ENCODE results near the gene GPR171. TPM values are rescaled to one million over a fixed set of nuclear protein-coding genes. Genes with fewer than 3 reads are reported as not detected.

The GPR171 gene
- total and polyA plus RNA-seq, 2 donors (not counting 3 experiments of a cell fraction or from before 2014, with no cell fraction given), result not detected

- H2AFZ ChIP-seq (ENCODE audit: low read depth, low read length), result no peak overlapping the region
- dilution Hi-C loops (cut with MboI; ENCODE audit: extremely low pct_ligation_motif_present, low sequenced_read_pairs) (no loop called here), intact Hi-C loops (cut with micrococcal nuclease) (no loop called here)
- H3K27ac ChIP-seq (ENCODE audit: insufficient read depth, low read depth, low read length), result no peak overlapping the region
- no peak overlapping the region for H3K4me3 ChIP-seq (replicated peaks in 1 of 3; ENCODE audit: insufficient read depth in 1 of 3, low read depth in 1 of 3, low read length in 3 of 3)
- no peaks in the 10 kb centered on the region for H4K20me1 ChIP-seq (replicated peaks; ENCODE audit: control insufficient read depth, extremely low read depth, insufficient read depth, low read length)
- H3K4me2 ChIP-seq (ENCODE audit: insufficient read depth, low read length), result no peak overlapping the region
- CTCF ChIA-PET, result interaction anchor here (0.9 to 2.2 kb wide), 2 partner anchors 10 to 11 kb away, joined by 4 to 6 read pairs; no protein-coding TSS in a partner anchor
- no peaks in the 10 kb centered on the region for H3K36me3 ChIP-seq (ENCODE audit: control insufficient read depth in 2 of 2, extremely low read depth in 1 of 2, insufficient read depth in 2 of 2, low read length in 2 of 2)
- POLR2A ChIA-PET, result no interaction called here
- no peaks in the 10 kb centered on the region for H3K4me1 ChIP-seq (ENCODE audit: control insufficient read depth, extremely low read depth, insufficient read depth, low read length)
- DNase-seq (ENCODE audit: low read depth, low spot score) (no peak), FAIRE-seq (no peak)
- H3K9me3 ChIP-seq (replicated peaks; ENCODE audit: control insufficient read depth, insufficient read depth, low read length), result no peaks in the 10 kb centered on the region
- H3K27me3 ChIP-seq (ENCODE audit: control insufficient read depth in 2 of 2, insufficient read depth in 2 of 2, low read length in 2 of 2), result peaks cover 3 to 4% of the 10 kb centered on the region in 2 experiments
- H3K79me2 ChIP-seq (ENCODE audit: control insufficient read depth, insufficient read depth, low read length), result no peaks in the 10 kb centered on the region
- TF ChIP-seq POLR2AphosphoS5 (IDR thresholded peaks at IDR 0.05; ENCODE audit: insufficient read depth, low read depth, low read length), result no peak
- TF ChIP-seq EZH2 (IDR thresholded peaks at IDR 0.05; ENCODE audit: borderline replicate concordance, low read depth, low read length, severe bottlenecking), result no peak
- no peak for TF ChIP-seq JUN (IDR thresholded peaks at IDR 0.05; ENCODE audit: borderline replicate concordance, insufficient read depth, insufficient read length, low read depth)
- no peak for TF ChIP-seq MYC (IDR thresholded peaks at IDR 0.05; ENCODE audit: low read depth, low read length)
- TF ChIP-seq MAX (IDR thresholded peaks at IDR 0.05; ENCODE audit: insufficient read depth, insufficient read length), result no peak
- no peak for TF ChIP-seq FOS (IDR thresholded peaks at IDR 0.05; ENCODE audit: borderline replicate concordance, insufficient read depth, low read length)
- no peak for TF ChIP-seq GATA2 (IDR thresholded peaks at IDR 0.05; ENCODE audit: insufficient read depth, insufficient read length, low read depth, low read length)
- TF ChIP-seq, protein P1, sequence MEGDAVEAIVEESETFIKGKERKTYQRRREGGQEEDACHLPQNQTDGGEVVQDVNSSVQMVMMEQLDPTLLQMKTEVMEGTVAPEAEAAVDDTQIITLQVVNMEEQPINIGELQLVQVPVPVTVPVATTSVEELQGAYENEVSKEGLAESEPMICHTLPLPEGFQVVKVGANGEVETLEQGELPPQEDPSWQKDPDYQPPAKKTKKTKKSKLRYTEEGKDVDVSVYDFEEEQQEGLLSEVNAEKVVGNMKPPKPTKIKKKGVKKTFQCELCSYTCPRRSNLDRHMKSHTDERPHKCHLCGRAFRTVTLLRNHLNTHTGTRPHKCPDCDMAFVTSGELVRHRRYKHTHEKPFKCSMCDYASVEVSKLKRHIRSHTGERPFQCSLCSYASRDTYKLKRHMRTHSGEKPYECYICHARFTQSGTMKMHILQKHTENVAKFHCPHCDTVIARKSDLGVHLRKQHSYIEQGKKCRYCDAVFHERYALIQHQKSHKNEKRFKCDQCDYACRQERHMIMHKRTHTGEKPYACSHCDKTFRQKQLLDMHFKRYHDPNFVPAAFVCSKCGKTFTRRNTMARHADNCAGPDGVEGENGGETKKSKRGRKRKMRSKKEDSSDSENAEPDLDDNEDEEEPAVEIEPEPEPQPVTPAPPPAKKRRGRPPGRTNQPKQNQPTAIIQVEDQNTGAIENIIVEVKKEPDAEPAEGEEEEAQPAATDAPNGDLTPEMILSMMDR (IDR thresholded peaks at IDR 0.05; ENCODE audit: extremely low read depth in 1 of 2, insufficient read depth in 1 of 2, low read depth in 1 of 2, low read length in 2 of 2), result no peak
- no peak for TF ChIP-seq POLR2A (IDR thresholded peaks at IDR 0.05; ENCODE audit: low read depth, low read length)
- BruUV-seq (replicated peaks), result no TSS peak
- no peaks in the 10 kb centered on the region for H3K9me1 ChIP-seq (replicated peaks; ENCODE audit: control insufficient read depth, extremely low read depth, insufficient read depth, low read length)
- no peak overlapping the region for H3K9ac ChIP-seq (replicated peaks; ENCODE audit: extremely low read depth, insufficient read depth, low read length)
Measured at GRCh38 chr3:151178208-151178845, 24.7 kb downstream of the GPR171 start.
